GM12874 (cell line): ENCODE data around the gene IP6K3.

Experiments
- TF ChIP-seq, protein P1 (sequence below): IDR thresholded peaks from 2 replicates; pipeline ENCODE4 v1.5.1; 2011; ENCODE audit warnings: low read depth, mild to moderate bottlenecking, control low read depth, low read length, moderate library complexity; ENCODE audit not compliant: insufficient read depth

Gene IP6K3

GRCh38 chr6:33782561-33782960, 35.9 kb upstream of the IP6K3 start:
- TF ChIP-seq, protein P1, sequence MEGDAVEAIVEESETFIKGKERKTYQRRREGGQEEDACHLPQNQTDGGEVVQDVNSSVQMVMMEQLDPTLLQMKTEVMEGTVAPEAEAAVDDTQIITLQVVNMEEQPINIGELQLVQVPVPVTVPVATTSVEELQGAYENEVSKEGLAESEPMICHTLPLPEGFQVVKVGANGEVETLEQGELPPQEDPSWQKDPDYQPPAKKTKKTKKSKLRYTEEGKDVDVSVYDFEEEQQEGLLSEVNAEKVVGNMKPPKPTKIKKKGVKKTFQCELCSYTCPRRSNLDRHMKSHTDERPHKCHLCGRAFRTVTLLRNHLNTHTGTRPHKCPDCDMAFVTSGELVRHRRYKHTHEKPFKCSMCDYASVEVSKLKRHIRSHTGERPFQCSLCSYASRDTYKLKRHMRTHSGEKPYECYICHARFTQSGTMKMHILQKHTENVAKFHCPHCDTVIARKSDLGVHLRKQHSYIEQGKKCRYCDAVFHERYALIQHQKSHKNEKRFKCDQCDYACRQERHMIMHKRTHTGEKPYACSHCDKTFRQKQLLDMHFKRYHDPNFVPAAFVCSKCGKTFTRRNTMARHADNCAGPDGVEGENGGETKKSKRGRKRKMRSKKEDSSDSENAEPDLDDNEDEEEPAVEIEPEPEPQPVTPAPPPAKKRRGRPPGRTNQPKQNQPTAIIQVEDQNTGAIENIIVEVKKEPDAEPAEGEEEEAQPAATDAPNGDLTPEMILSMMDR = no peak

DNA sequence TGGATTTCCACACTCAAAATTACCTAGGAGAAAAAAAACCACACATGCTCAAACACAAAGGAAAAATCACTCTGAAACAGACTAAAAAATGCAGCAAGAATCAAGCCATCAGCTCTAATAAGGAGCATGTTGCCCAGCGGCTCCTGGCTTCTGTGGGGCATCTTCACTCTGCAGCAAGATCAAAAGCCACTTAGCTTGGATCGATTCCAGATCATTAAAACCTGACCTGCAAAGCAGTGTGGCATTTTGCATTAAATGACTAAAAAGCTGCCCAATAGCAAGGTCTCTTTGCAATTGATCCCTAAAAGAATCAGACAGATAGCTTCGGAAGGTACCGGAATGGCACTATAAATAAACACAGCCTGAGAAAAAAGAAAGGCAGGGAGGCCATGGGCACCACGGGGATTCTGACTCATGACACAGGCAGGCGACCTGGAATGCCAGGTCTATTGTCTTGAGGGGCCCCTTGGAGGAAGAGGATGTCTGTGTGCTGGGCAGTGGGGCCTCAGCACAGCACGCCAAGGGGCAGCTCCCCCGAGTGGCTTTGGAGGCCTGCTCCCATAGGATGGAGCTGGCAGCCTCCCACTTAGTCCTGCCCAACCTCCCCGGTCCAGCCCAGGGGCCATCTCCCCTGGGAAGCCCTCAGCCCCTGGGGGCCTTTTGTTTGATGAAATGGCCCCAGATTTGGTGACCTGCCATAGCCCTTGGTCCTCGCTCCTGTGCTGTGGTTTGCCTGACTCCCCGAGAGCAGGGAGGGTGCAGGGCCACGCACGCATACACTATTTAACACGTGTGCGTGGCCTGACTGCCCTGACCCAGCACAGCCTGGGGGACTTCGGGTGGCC, 34.6 kb upstream of the IP6K3 start:
- TF ChIP-seq, protein P1 = no peak

DNA sequence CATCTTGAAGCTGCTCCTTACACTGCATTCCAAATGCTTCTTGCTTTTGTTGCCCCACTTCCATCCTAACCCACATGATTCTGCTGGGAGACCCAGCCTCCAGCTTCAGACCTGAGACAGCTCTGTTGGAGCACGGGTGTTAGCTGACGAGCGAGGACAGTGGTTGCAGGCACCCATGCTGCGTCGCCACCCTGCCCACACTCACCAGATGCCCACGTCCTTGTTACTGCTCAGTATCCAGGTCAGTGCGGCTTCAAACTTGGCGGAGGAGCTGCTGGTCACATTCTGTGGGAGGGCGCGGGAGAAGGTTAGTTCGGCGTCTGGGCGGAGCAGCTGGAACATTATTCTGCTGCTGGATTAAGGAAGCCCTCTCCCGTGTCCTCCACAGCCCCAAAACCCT, 33.2 kb upstream of the IP6K3 start:
- TF ChIP-seq, protein P1 = no peak

- TF ChIP-seq, protein P1 = no peak
Measured at GRCh38 chr6:33779290-33779689, 32.6 kb upstream of the IP6K3 start.

DNA sequence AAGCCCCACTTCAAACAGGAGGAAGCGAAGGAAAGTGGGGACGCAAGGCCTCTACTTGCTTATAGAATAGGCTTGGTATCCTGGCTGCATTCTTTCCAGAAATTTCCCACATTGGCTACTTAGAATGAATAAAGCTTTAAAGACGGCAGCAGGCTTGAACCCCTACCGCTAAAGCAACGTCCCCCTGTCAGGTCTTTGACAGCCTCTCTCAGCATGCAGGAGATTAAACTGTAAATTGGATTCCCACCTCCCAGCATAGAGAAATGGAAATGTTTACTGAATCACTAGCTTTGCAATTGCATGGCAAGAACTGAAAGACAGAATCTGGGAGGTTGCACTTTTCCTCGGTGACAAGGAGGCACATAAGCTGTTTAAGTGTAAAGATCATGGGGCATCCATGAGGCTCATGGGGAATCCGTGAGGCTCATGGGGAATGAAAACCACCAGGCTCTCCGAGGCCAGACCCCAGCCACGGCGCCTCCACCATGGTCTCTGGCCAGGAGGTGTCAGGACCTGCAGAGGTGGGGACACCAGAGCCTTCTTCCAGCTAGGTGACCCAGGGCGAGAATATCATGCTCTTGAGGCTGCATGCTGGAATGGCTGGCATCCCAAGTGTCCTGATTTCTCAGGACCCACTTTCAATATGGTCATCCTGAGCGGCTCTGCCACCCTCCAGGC, 31.9 kb upstream of the IP6K3 start:
- TF ChIP-seq, protein P1 = no peak

DNA sequence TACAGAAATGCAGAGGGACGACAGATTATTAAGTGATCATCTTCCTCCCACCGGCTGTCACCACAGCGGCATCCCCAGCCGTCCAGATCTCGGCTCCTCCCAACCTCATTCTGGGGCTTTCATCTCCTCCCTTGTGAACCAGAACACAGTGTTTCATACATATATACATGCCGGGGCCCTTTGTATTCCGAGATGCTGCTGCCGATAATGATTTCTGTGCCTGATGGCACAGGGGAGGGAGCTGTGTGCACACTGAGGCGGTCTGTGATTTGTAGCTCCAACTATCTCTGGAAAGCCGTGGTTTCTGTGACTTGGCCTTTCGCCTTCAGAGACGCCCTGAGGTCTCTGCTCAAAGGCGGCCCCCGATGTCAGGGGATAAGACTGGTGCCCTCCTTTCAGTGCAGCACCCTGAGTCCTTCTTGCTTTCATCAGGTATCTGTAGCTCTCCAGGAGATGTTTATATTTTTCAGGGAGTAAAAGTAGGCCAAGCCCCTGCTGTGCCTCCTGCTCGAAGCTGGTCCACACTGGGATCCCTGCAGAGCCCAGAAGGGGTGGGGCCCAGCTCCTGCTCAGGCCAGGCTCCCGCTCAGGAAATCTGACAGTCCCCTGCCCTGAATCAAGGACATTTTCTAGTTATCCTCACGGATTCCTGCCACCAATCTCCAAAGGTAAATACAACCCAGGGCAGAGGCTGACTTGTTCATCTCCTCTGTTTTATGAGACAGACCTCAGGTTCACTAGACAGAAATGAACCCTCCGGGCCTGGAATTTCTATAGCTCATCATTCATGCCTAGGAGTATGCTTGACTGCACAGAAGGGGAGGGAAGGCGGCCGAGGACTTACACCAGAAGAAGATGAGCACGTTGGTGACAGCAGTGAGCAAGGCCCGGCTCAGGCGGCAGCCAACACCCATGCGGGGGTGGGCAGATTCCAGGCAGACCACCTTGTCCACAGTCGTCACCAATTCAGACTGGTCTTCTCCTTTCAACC, 31.0 kb upstream of the IP6K3 start:
- TF ChIP-seq, protein P1 = no peak

- TF ChIP-seq, protein P1 = no peak
Measured at GRCh38 chr6:33776764-33777163, 30.1 kb upstream of the IP6K3 start.
